HL-60/S4 (cell line): Measurements from ENCODE around the gene KRTAP19-8.

Source experiments
- in situ Hi-C: fragments of 300-500 bp; cut with MboI; formaldehyde crosslinking; loops from 2 replicates; pipeline ENCODE4 v1.14.3; 2022; ENCODE audit warnings: low sequenced_read_pairs

The KRTAP19-8 gene, protein sequence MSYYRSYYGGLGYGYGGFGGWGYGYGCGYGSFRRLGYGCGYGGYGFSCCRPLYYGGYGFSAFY

DNA sequence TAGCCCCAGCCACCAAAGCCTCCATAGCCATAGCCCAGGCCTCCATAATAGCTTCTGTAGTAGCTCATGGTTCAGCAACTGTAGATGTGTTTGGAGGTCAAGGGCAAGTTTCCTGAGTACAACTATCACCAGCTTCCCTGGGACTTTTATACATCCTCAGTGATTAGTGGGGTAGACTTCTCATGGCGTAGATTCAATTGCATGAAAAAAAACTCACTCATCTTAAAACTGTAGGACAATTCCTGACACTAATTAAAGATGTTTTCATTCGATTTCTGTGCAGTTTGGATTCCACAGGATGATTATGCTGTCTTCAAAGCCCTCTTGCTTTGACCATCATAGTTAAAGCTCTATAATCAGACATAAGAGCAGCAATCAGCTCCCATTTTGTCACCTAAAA is at the start of gene KRTAP19-8:
TSS of gene KRTAP19-8 (minus strand) at position 101 of the 400 bp plus-strand sequence. CDS start at position 68, 33 bp downstream.
- in situ Hi-C loops = no loop called here

DNA sequence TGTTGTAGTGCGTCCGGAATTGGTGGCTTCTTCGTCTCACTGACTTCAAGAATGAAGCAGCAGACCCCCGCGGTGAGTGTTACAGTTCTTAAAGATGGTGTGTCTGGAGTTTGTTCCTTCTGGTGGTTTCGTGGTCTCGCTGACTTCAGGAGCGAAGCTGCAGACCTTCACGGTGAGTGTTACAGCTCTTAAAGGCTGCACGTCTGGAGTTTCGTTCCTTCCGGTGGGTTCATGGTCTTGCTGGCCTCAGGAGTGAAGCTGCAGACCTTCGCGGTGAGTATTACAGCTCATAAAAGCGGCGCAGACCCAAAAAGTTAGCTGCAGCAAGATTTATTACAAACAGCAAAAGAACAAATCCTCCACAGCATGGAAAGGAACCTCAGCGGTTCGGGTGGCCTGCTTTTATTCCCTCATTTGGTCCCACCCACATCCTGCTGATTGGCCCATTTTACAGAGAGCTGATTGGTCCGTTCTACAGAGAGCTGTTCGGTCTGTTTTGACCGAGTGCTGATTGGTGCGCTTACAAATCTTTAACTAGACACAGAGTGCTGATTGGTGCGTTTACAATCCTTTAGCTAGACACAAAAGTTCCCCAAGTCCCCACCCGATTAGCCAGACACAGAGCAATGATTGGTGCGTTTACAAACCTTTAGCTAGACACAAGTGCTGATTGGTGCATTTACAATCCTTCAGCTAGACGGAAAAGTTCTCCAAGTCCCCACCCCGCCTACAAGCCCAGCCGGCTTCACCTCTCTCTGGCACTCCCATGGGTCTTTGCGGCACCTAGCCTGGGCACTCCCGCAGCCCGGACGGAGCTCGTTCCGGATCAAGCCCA is 49.6 kb upstream of the KRTAP19-8 start:
- in situ Hi-C loops = no loop called here

- in situ Hi-C loops = no loop called here
Observed at GRCh38 chr21:31084689-31085088, 46.4 kb upstream of the KRTAP19-8 start.

GRCh38 chr21:31078796-31079195 is 40.5 kb upstream of the KRTAP19-8 start:
- in situ Hi-C loops = no loop called here

DNA sequence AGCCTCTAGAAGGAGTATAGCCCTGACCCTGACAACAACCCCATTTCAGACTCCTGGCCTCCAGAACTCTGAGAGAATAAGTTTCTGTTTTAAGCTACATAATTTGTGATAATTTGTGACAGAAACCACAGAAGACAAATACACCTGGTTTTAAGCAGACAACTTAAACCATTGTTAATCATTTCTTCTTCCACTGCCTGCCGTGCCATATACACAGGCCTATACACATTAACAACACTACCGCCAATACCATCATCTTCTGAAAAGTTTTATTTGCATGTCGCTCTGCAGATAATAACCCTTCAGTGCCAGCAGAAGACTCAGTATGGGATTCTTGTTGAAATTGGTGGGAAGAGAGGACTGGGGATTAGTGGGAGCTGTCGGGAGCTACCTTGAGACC is 39.9 kb upstream of the KRTAP19-8 start:
- in situ Hi-C loops = no loop called here

GRCh38 chr21:31075848-31076247 is 37.6 kb upstream of the KRTAP19-8 start:
- in situ Hi-C loops = no loop called here

- in situ Hi-C loops = no loop called here
Observed at GRCh38 chr21:31072533-31072932, 34.3 kb upstream of the KRTAP19-8 start.

DNA sequence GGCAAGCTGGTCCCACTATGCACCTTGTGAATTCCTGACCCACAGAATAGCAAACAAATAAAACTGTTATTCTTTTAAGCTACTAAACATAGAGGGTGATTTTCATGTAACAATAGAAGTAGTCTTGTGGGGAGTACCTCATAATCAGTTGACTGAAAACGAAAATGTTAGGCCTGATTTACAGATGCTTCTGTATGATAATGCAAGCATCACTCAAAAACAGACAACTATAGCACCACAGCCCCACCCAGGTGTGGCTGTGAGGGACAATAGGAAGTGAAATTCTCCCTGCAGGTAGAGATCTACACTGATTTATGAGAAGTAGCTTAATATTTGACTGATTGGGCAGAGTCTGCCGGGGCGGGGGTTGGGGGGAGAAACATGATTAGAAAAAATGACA is 26.5 kb upstream of the KRTAP19-8 start:
- in situ Hi-C loops = no loop called here

- in situ Hi-C loops = no loop called here
Observed at GRCh38 chr21:31052489-31053142, 14.3 kb upstream of the KRTAP19-8 start.

GRCh38 chr21:31050577-31051157 is 12.4 kb upstream of the KRTAP19-8 start:
- in situ Hi-C loops = no loop called here

- in situ Hi-C loops = no loop called here
Observed at GRCh38 chr21:31045841-31046240, 7.6 kb upstream of the KRTAP19-8 start.

GRCh38 chr21:31043471-31043870 is 5.2 kb upstream of the KRTAP19-8 start:
- in situ Hi-C loops = no loop called here

- in situ Hi-C loops = no loop called here
Observed at GRCh38 chr21:31042080-31042464, 3.8 kb upstream of the KRTAP19-8 start.

DNA sequence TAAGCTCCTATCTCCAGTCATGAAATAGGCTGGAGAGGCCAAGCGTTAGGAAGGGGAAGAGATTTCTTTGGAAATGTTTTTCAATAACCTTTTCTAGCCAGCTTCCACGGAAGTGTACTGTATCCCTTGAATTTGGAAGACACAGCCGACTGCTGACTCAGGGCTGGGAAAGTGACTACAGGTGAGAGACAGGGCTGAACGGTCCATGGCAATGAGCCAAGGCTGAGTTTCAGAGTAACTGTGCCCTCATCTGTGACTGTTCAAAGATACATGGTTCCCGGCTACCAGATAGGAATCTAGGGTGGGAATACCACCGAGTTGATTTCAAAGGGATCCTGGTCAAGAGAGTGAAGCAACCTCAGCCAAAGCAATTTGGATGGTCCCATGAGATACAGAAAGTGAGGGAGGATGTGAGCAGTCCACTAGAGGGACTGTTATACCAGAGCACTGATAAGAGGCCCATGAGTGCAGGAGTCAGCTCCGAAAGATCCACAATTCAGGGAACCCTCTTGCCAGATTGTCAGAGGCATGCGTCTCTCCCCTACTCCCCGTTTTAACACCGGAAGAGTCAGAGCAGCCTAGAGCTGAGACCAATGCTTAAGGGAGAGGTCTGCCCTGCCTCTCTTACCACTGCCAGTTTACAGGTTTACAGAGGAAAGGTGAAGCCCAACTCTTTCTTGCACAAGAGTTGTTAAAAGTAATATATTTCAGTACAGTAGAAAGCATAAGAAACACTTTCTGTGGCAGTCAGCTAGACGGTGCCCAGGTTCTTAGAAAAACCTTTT is 3.2 kb upstream of the KRTAP19-8 start:
- in situ Hi-C loops = no loop called here

DNA sequence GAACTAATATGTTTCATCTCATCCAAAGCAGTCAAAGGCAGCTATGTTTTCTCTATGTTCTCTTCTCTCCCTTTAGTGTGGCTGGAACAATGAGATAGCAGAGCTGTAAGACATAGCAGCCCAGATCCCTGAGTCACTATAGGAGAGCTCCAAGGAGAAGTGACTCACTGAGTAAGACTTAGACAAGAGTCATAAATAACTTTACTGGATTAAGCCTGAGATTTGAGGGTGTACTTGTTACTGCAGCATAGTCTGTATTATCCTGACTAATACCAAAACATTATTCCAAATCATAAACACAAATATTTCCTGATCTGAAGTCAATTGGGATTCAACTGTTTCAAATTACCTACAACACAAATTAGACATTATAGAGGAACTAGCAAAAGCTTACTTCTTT is 3.9 kb downstream of the KRTAP19-8 start:
- in situ Hi-C loops = no loop called here

- in situ Hi-C loops = no loop called here
Observed at GRCh38 chr21:31030367-31031106, 7.7 kb downstream of the KRTAP19-8 start.

DNA sequence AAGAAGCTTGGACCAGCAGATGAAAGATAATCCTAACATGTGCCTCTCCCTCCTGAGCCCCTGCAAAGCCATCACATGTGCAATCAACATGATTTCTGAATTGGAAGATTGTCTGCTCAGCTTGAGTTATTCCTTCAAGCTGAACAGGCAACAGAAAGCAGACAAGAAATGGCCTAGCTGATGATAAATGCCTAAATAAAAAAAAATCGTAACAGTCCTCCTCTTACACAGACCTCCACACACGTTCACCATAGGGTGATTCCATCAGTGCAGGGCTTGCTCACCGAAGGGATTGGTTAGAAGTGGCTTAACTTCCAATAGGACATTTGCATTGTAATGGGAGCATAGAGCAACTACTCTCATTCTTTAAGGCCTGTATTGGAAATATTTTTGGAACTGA is 14.6 kb downstream of the KRTAP19-8 start:
- in situ Hi-C loops = no loop called here

GRCh38 chr21:31022306-31022705 is 16.0 kb downstream of the KRTAP19-8 start:
- in situ Hi-C loops = no loop called here

GRCh38 chr21:31018232-31018631 is 20.0 kb downstream of the KRTAP19-8 start:
- in situ Hi-C loops = no loop called here

- in situ Hi-C loops = no loop called here
Observed at GRCh38 chr21:31014891-31015290, 23.4 kb downstream of the KRTAP19-8 start.
